ENCODE measurements around the gene WASF2. TPM values are rescaled to one million over a fixed set of nuclear protein-coding genes. Genes with fewer than 3 reads are reported as not detected.

WASF2 gene
- total and polyA plus RNA-seq, 2 of the 4 experiments (the other 2 are of a cell fraction), result 7.9 to 45.4 TPM

- H2BK120ac ChIP-seq (ENCODE audit: low read depth, low read length), result no peak overlapping the region
- no peaks in the 10 kb centered on the region for H3K9me3 ChIP-seq (ENCODE audit: control insufficient read depth, insufficient read depth, low read length)
- no peak overlapping the region for H3K4me2 ChIP-seq (ENCODE audit: low read depth, low read length)
- no peaks in the 10 kb centered on the region for H3K9me1 ChIP-seq (ENCODE audit: insufficient read depth, low read length)
- H3K56ac ChIP-seq (ENCODE audit: extremely low read depth, insufficient read depth, low read length), result no peak overlapping the region
- no peaks in the 10 kb centered on the region for H4K20me1 ChIP-seq (ENCODE audit: insufficient read depth, low read length)
- no TSS peak for BruUV-seq (replicated peaks)
- H3K27me3 ChIP-seq (ENCODE audit: control insufficient read depth, insufficient read depth, low read length), result no peaks in the 10 kb centered on the region
- H4K91ac ChIP-seq (ENCODE audit: insufficient read depth, low read depth, low read length), result no peak overlapping the region
- no peak overlapping the region for H3K23ac ChIP-seq (ENCODE audit: low read depth, low read length)
- dilution Hi-C loops (cut with HindIII; ENCODE audit: low sequenced_read_pairs, unreplicated experiment), result no loop called here
- H2BK5ac ChIP-seq (ENCODE audit: low read depth, low read length, poor library complexity, severe bottlenecking), result no peak overlapping the region
- no peak overlapping the region for H3K18ac ChIP-seq (ENCODE audit: low read depth, low read length)
- no peaks in the 10 kb centered on the region for H3K79me1 ChIP-seq (ENCODE audit: low read depth in 1 of 2, low read length in 2 of 2)
- no peak overlapping the region for H4K8ac ChIP-seq (ENCODE audit: low read depth in 2 of 2, low read length in 2 of 2)
- ChIA-PET POLR2A (ENCODE audit: unreplicated experiment) (no interaction called here), CTCF (interaction anchor here (0.6 to 1.6 kb wide), 5 partner anchors 26 to 755 kb away, joined by 3 to 7 read pairs (median 6); no protein-coding TSS in a partner anchor)
- no peak overlapping the region for H2BK15ac ChIP-seq (ENCODE audit: low read depth, low read length)
- H2AK9ac ChIP-seq (replicated peaks; ENCODE audit: low read depth, low read length, poor library complexity), result peak overlapping the region; percentile 55
- no peak overlapping the region for H2AK5ac ChIP-seq (ENCODE audit: low read depth, low read length)
- peaks cover 49% of the 10 kb centered on the region for H3K36me3 ChIP-seq (ENCODE audit: control insufficient read depth, insufficient read depth, low read length)
- no peak overlapping the region for H3K4me3 ChIP-seq (ENCODE audit: insufficient read depth, low read depth, low read length)
- no peak for ATAC-seq (ENCODE audit: low read depth)
- no peak overlapping the region for H3K4ac ChIP-seq (ENCODE audit: low read depth, low read length)
- in situ Hi-C loops (cut with MboI; ENCODE audit: low sequenced_read_pairs), result no loop called here
- no peak overlapping the region for H3K14ac ChIP-seq (replicated peaks; ENCODE audit: low read depth, low read length)
- H3K9ac ChIP-seq (ENCODE audit: low read depth, low read length), result no peak overlapping the region
- no peak overlapping the region for H2AFZ ChIP-seq (replicated peaks; ENCODE audit: low read length, poor library complexity)
- no peak for TF ChIP-seq CHD1 (IDR thresholded peaks at IDR 0.05; ENCODE audit: low read depth, low read length)
- no peak for TF ChIP-seq ELK1 (IDR thresholded peaks at IDR 0.05; ENCODE audit: borderline replicate concordance, low read depth, low read length)
- no peak for TF ChIP-seq NFE2L2 (IDR thresholded peaks at IDR 0.05; ENCODE audit: low read depth, low read length)
- no peak for TF ChIP-seq CTCF (conservative IDR thresholded peaks at IDR 0.05; ENCODE audit: low read depth, low read length)
- no peak for TF ChIP-seq RCOR1 (IDR thresholded peaks at IDR 0.05; ENCODE audit: insufficient replicate concordance, low read length)
- TF ChIP-seq MXI1 (IDR thresholded peaks at IDR 0.05; ENCODE audit: borderline replicate concordance, low read depth, low read length), result no peak
- TF ChIP-seq MAFK (IDR thresholded peaks at IDR 0.05; ENCODE audit: low read depth, low read length), result no peak
- 99% methylated on average over 10 of the region's 21 CpGs; no CpG with 5 or more reads in 1 of the 2 experiments for WGBS, 2 experiments (ENCODE audit: extremely low coverage in 2 of 2, insufficient read length in 1 of 2)
- intact Hi-C loops (cut with micrococcal nuclease), result no loop called here
- no peak overlapping the region for H3K27ac ChIP-seq (ENCODE audit: insufficient read depth, low read length)
- no peak for DNase-seq
- no peak overlapping the region for H2BK20ac ChIP-seq (ENCODE audit: low read depth, low read length)
- no peak overlapping the region for H4K5ac ChIP-seq (ENCODE audit: low read depth, low read length)
- H3K4me1 ChIP-seq (ENCODE audit: control insufficient read depth, insufficient read depth, low read length), result no peaks in the 10 kb centered on the region
Observed at GRCh38 chr1:27358038-27358927, 131.7 kb downstream of the WASF2 start.
